GM12878 (cell line): Measurements from ENCODE around the gene C17orf58. TPM values are rescaled to one million over a fixed set of nuclear protein-coding genes. Genes with fewer than 3 reads are reported as not detected.

Experiments used
- ATAC-seq: fragments of 200-7000 bp; cut with Tn5 transposase; 3 replicates; pipeline ENCODE4 v1.9.1; 2020; ENCODE audit warnings: mild to moderate bottlenecking, moderate library complexity
- BruUV-seq: library from RNA; stranded (reverse); fragments of 400-500 nt; replicated peaks from 2 replicates; lab custom pipeline; 2021; lab: Mats Ljungman, UMichigan
- CTCF ChIA-PET: fragments of 300-600 bp; sonication (Branson Sonifier 250); formaldehyde crosslinking; extraction: SDS; loops from one replicate; lab custom pipeline; 2021; ENCODE audit warnings: inconsistent platforms; lab: Yijun Ruan, JAX
- POLR2A ChIA-PET: fragments of 350-600 bp; formaldehyde crosslinking; extraction: SDS; loops from one replicate; lab custom pipeline; 2021; ENCODE audit warnings: inconsistent platforms; lab: Charles Lee
- RAD21 ChIA-PET: fragments of 300-600 bp; sonication (Branson Sonifier 250); formaldehyde crosslinking; loops from one replicate; lab custom pipeline; 2023; ENCODE audit warnings: antibody characterized with exemption; ENCODE audit not compliant: unreplicated experiment; lab: Charles Lee
- SMC1A ChIA-PET: fragments of 300-600 bp; sonication (Branson Sonifier 250); formaldehyde crosslinking; loops from one replicate; lab custom pipeline; 2023; ENCODE audit not compliant: unreplicated experiment, uncharacterized antibody; lab: Charles Lee
- DNase-seq: peaks from one replicate; pipeline ENCODE4 v3.0.0-alpha.2; 2011; ENCODE audit warnings: low read depth, low spot score
- FAIRE-seq: peaks from 3 replicates; lab custom pipeline; 2011; peaks lifted over from hg19 to GRCh38; lab: Jason Lieb, UNC
- H2AFZ ChIP-seq: 2 replicates; pipeline ENCODE4 v1.6.0; 2011; ENCODE audit warnings: low read depth, low read length, control low read depth; ENCODE audit not compliant: control insufficient read depth
- H3K27ac ChIP-seq: 2 replicates; pipeline ENCODE4 v1.5.1; 2011; ENCODE audit warnings: control low read depth; ENCODE audit not compliant: control insufficient read depth, insufficient read depth
- H3K27me3 ChIP-seq, 2 experiments: replicated peaks in 1 of 2; 2 replicates each; pipeline versions ENCODE4 v1.6.0 to v1.6.1; 2011; ENCODE audit warnings: low read length in 1 of 2; ENCODE audit not compliant: control insufficient read depth in 2 of 2, insufficient read depth in 2 of 2
- H3K36me3 ChIP-seq, 2 experiments: 2 replicates each; pipeline ENCODE4 v1.5.1; 2011; ENCODE audit warnings: low read length in 1 of 2; ENCODE audit not compliant: control insufficient read depth in 2 of 2, insufficient read depth in 2 of 2
- H3K4me1 ChIP-seq: 2 replicates; pipeline ENCODE4 v1.6.1; 2011; ENCODE audit warnings: mild to moderate bottlenecking, low read length, moderate library complexity, mixed read lengths; ENCODE audit not compliant: control insufficient read depth, insufficient read depth
- H3K4me2 ChIP-seq: 2 replicates; pipeline ENCODE4 v1.6.0; 2011; ENCODE audit warnings: control low read depth; ENCODE audit not compliant: control insufficient read depth, insufficient read depth
- H3K4me3 ChIP-seq: fragments of 200-600 bp; sonication (generic); 2 replicates; pipeline ENCODE4 v1.5.1; 2016
- H3K79me2 ChIP-seq: 2 replicates; pipeline ENCODE4 v1.6.0; 2011; ENCODE audit warnings: low read length; ENCODE audit not compliant: control insufficient read depth, insufficient read depth
- H3K9ac ChIP-seq: 2 replicates; pipeline ENCODE4 v1.8.0; 2011; ENCODE audit warnings: low read length, control low read depth, mixed read lengths; ENCODE audit not compliant: control insufficient read depth, insufficient read depth
- H3K9me3 ChIP-seq: replicated peaks from 3 replicates; pipeline ENCODE4 v1.5.1; 2011; ENCODE audit warnings: mild to moderate bottlenecking, low read length; ENCODE audit not compliant: control insufficient read depth, insufficient read depth
- H4K20me1 ChIP-seq: 2 replicates; pipeline ENCODE4 v1.6.0; 2011; ENCODE audit not compliant: control insufficient read depth, insufficient read depth
- CREM ChIP-seq: IDR thresholded peaks from 2 replicates; pipeline ENCODE4 v1.6.1; 2014; ENCODE audit warnings: antibody characterized with exemption, low read depth
- EED ChIP-seq: sonication (generic); IDR thresholded peaks from 2 replicates; pipeline ENCODE4 v1.6.1; 2016; ENCODE audit warnings: antibody characterized with exemption, low read depth
- PAX8 ChIP-seq: fragments of 450-650 bp; IDR thresholded peaks from 2 replicates; pipeline ENCODE4 v1.6.1; 2017; ENCODE audit warnings: mild to moderate bottlenecking, moderate library complexity
- RCOR1 ChIP-seq: conservative IDR thresholded peaks from 2 replicates; pipeline ENCODE4 v1.6.1; 2012; ENCODE audit warnings: low read depth, low read length, improper control_type of control experiment
- SIN3A ChIP-seq: IDR thresholded peaks from 2 replicates; pipeline ENCODE4 v1.6.1; 2012; ENCODE audit warnings: low read depth, low read length, improper control_type of control experiment
- TAF1 ChIP-seq: IDR thresholded peaks from 2 replicates; pipeline ENCODE4 v1.6.1; 2011; ENCODE audit warnings: mild to moderate bottlenecking, low read depth, low read length, borderline replicate concordance
- WRNIP1 ChIP-seq: IDR thresholded peaks from 2 replicates; pipeline ENCODE4 v1.6.1; 2011; ENCODE audit warnings: low read depth, low read length, improper control_type of control experiment, borderline replicate concordance
- WGBS: methylation state at CpG from one replicate; pipeline ENCODE4 v1.1.6; 2016; ENCODE audit warnings: low lambda C conversion rate; ENCODE audit not compliant: insufficient replicate concordance, insufficient coverage; ENCODE audit errors: missing lambda C conversion rate; 5-methylcytosine and 5-hydroxymethylcytosine counted together
- in situ Hi-C: fragments of 300-500 bp; cut with MboI; formaldehyde crosslinking; loops from 9 replicates; pipeline ENCODE4 v1.14.3; 2018; ENCODE audit warnings: mixed read lengths
- intact Hi-C: fragments of 100-400 bp; cut with micrococcal nuclease; formaldehyde crosslinking; loops from one replicate; pipeline ENCODE4 v1.14.2; 2022; ENCODE audit not compliant: unreplicated experiment
- polyA plus RNA-seq, 11 experiments: library from polyadenylated mRNA; depleted of rRNA in 4 of 11; unstranded in 6 of 11; stranded (reverse) in 5 of 11; fragments of >200 nt; fragmentation: Nextera tagmentation in 4 of 11; fragmentation: Illumina TruSeq in 1 of 11; extraction: Ambion mirVana in 4 of 11; extraction: Trizol in 1 of 11; gene quantifications; 1 replicate in 1 of 11; 2 replicates in 10 of 11; pipeline versions ENCODE4 v1.2.1 to v1.2.3, GENCODE V29; 2011 to 2016; ENCODE audit warnings: inconsistent platforms in 2 of 11, missing spikeins in 2 of 11, low read depth in 1 of 11
- total RNA-seq, 4 experiments: library from RNA; depleted of rRNA in 3 of 4; stranded (reverse); fragments of >200 nt in 3 of 4; fragmentation: Illumina TruSeq in 1 of 4; extraction: Trizol in 1 of 4; gene quantifications; 2 replicates each; pipeline versions ENCODE4 v1.2.1 to v1.2.3, GENCODE V29; 2013 to 2021
- TF ChIP-seq, protein P1 (sequence below): IDR thresholded peaks from 2 replicates; pipeline ENCODE4 v1.6.1; 2011; ENCODE audit warnings: low read depth, mild to moderate bottlenecking, low read length, moderate library complexity, borderline replicate concordance; ENCODE audit errors: extremely low read depth
- TF ChIP-seq, protein P2 (sequence below): fragments of 150-350 bp; IDR thresholded peaks from 2 replicates; pipeline ENCODE4 v1.6.1; 2016; ENCODE audit warnings: low read depth, low read length

Gene C17orf58
- total and polyA plus RNA-seq, 10 of the 15 experiments (the other 5 are each of a cell fraction or from before 2014, with no cell fraction given), result 3.3 to 12.3 (median 6.2) TPM

DNA sequence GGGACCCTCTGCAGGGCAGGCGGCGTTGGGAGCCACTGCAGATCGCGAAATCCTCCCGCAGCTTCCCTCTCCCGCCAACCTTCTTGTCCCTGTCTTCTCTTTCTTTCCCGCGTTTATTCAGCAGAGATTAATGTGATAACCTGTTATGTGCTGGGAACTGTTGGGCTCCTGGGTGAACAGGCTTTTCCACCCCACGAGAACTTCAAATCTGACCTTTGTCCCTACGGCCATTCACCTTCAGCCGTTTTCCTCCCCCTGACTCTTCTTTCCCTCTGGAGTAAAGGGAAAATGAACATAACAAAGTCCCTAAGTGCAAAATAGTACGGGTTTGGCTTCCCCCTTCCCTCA is 24.1 kb upstream of the C17orf58 start:
- BruUV-seq, result TSS peak; percentile 94
- 0 out of 2 replicates have a peak, but pooled peaks have one; percentile 3 for TF ChIP-seq SIN3A
- no peak for TF ChIP-seq WRNIP1
- 0 out of 2 replicates have a peak, but pooled peaks have one; percentile 2 for TF ChIP-seq TAF1
- in situ Hi-C loops, result no loop called here

DNA sequence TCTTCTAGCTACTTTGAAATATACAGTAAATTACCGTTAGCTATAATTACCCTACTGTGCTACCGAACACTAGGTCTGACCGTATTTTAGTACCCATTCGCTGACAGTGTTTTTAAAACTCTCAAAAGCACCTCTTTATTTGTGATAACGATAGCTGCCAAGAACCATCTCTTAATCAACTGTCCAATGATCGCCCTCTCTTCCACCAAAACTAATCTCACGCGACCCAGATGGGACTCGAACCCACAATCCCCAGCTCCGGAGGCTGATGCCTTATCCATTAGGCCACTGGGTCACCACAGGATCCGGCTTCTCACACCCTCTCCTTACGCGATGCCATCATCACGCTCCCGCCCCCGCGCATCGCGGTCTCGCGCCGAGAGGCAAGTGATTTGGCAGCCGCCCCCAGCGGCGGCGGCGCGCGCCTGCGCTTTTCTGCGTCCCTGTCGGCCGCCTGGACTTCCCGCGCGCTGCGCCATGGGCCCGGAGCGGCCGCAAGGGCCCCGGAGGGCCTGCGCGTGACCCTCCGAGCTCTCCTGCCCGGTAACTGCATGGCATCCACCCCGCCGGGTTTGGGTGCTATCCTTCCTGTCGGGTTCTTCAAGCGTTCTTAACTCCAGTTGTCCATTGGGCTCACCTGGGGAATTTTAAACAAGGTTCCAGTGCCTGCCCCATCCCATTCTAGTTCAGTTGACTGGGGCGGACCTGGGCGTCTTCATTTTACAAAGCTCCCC is 23.6 kb upstream of the C17orf58 start:
- Histone ChIP-seq H3K79me2 (no peaks in the 10 kb centered on the region), H3K4me3 (peak overlapping the region; percentile 77), H4K20me1 (no peaks in the 10 kb centered on the region), H3K9ac (peak overlapping the region; percentile 77), H3K4me1 (no peaks in the 10 kb centered on the region), H3K4me2 (peak overlapping the region; percentile 84), H3K27ac (peak overlapping the region; percentile 70), H3K9me3 (no peaks in the 10 kb centered on the region), H3K36me3 (no peaks in the 10 kb centered on the region), H2AFZ (peak overlapping the region; percentile 88), H3K27me3 (peaks cover 0 to 2% of the 10 kb centered on the region in 2 experiments; a peak in 1 of 4 replicates)
- POLR2A ChIA-PET, result interaction anchor here (0.6 to 2.5 kb wide), 6 partner anchors 10 to 25 kb away, joined by 3 to 12 read pairs (median 6); partner anchors contain the start of gene KPNA2
- no TSS peak for BruUV-seq
- SMC1A ChIA-PET, result interaction anchor here (0.8 to 1.4 kb wide), 6 partner anchors 11 to 301 kb away, joined by 3 to 6 read pairs (median 4); partner anchors contain the start of genes C17orf58 and KPNA2
- intact Hi-C loops (loop anchor here (2.0 to 10.0 kb wide), 2 partner anchors 15 to 445 kb away; partner anchors contain the start of gene KPNA2), in situ Hi-C loops (no loop called here)
- DNase-seq, result peak; percentile 97
- RAD21 ChIA-PET, result interaction anchor here (0.5 to 1.7 kb wide), 2 partner anchors 16 to 741 kb away, joined by 3 to 10 read pairs; partner anchors contain the start of gene KPNA2
- peak; percentile 95 for FAIRE-seq
- under 1% methylated on average over 51 of the region's 51 CpGs for WGBS
- peak; percentile 98 for ATAC-seq
- CTCF ChIA-PET, result interaction anchor here (0.7 to 2.0 kb wide), 7 partner anchors 8 to 478 kb away, joined by 3 to 13 read pairs (median 5); no protein-coding TSS in a partner anchor
- TF ChIP-seq PAX8, result no peak
- TF ChIP-seq, protein P1, sequence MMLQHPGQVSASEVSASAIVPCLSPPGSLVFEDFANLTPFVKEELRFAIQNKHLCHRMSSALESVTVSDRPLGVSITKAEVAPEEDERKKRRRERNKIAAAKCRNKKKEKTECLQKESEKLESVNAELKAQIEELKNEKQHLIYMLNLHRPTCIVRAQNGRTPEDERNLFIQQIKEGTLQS, result no peak
- no peak; the same call in 1 of the 2 replicates for TF ChIP-seq CREM
- TF ChIP-seq RCOR1, result no peak; the same call in 1 of the 2 replicates
- TF ChIP-seq EED, result peak; percentile 26; the same call in 1 of the 2 replicates
- TF ChIP-seq, protein P2, sequence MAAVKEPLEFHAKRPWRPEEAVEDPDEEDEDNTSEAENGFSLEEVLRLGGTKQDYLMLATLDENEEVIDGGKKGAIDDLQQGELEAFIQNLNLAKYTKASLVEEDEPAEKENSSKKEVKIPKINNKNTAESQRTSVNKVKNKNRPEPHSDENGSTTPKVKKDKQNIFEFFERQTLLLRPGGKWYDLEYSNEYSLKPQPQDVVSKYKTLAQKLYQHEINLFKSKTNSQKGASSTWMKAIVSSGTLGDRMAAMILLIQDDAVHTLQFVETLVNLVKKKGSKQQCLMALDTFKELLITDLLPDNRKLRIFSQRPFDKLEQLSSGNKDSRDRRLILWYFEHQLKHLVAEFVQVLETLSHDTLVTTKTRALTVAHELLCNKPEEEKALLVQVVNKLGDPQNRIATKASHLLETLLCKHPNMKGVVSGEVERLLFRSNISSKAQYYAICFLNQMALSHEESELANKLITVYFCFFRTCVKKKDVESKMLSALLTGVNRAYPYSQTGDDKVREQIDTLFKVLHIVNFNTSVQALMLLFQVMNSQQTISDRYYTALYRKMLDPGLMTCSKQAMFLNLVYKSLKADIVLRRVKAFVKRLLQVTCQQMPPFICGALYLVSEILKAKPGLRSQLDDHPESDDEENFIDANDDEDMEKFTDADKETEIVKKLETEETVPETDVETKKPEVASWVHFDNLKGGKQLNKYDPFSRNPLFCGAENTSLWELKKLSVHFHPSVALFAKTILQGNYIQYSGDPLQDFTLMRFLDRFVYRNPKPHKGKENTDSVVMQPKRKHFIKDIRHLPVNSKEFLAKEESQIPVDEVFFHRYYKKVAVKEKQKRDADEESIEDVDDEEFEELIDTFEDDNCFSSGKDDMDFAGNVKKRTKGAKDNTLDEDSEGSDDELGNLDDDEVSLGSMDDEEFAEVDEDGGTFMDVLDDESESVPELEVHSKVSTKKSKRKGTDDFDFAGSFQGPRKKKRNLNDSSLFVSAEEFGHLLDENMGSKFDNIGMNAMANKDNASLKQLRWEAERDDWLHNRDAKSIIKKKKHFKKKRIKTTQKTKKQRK, result no peak

More for the DNA sequence above, 24.1 kb upstream of the C17orf58 start:
- intact Hi-C loops, result loop anchor here (2.0 kb wide), 1 partner anchor 14 kb away; the partner anchor contains the start of gene KPNA2
- ChIA-PET RAD21 (interaction anchor here (1.7 kb wide), 1 partner anchor 16 kb away, joined by 10 read pairs; the partner anchor contains the start of gene KPNA2), POLR2A (interaction anchor here (0.6 to 2.5 kb wide), 5 partner anchors 11 to 25 kb away, joined by 3 to 12 read pairs (median 7); partner anchors contain the start of gene KPNA2), SMC1A (interaction anchor here (0.8 to 1.4 kb wide), 5 partner anchors 12 to 302 kb away, joined by 3 to 6 read pairs (median 4); partner anchors contain the start of genes C17orf58 and KPNA2), CTCF (interaction anchor here (0.7 to 2.0 kb wide), 5 partner anchors 10 to 16 kb away, joined by 3 to 13 read pairs (median 5); no protein-coding TSS in a partner anchor)
- no peaks in the 10 kb centered on the region for H3K9me3 ChIP-seq
- no peaks in the 10 kb centered on the region for H3K36me3 ChIP-seq
- FAIRE-seq, result peak; percentile 13
- H4K20me1 ChIP-seq, result no peaks in the 10 kb centered on the region
- peak overlapping the region; percentile 77 for H3K4me3 ChIP-seq
- 3% methylated on average over 12 of the region's 12 CpGs for WGBS
- peak overlapping the region; percentile 84 for H3K4me2 ChIP-seq
- H3K27me3 ChIP-seq, result peaks cover 0 to 2% of the 10 kb centered on the region in 2 experiments; a peak in 1 of 4 replicates
- peak overlapping the region; percentile 88 for H2AFZ ChIP-seq
- no peaks in the 10 kb centered on the region for H3K79me2 ChIP-seq
- peak overlapping the region; percentile 70 for H3K27ac ChIP-seq
- ATAC-seq, result peak; percentile 23; the same call in 1 of the 3 replicates
- DNase-seq, result no peak
- H3K9ac ChIP-seq, result peak overlapping the region; percentile 77
- H3K4me1 ChIP-seq, result no peaks in the 10 kb centered on the region
